Lung microvascular endothelial cell (primary cell): Measurements from ENCODE around the gene SPPL3. TPM values are rescaled to one million over a fixed set of nuclear protein-coding genes. Genes with fewer than 3 reads are reported as not detected.
"Not testable (repeated sequence)": the region's sequence is repeated elsewhere in the genome, so short reads cannot be mapped to it uniquely, and the experiment has no call there.

Source experiments
- DNase-seq, 2 donors: peaks; one replicate each; pipeline versions ENCODE4 v3.0.0 to v3.0.0-alpha.2; 2010; ENCODE audit warnings: low read depth in 2 of 2
- total RNA-seq: library from RNA; depleted of rRNA; stranded (reverse); fragments of >200 nt; gene quantifications from 2 replicates; pipeline ENCODE4 v1.2.1, GENCODE V29; 2014

Gene SPPL3
- total RNA-seq, 1 donor from 2014 or later: 6.0 TPM

GRCh38 chr12:120751389-120751788 lies 152.8 kb downstream of the SPPL3 start:
- no peak for DNase-seq

GRCh38 chr12:120750806-120751205 lies 153.4 kb downstream of the SPPL3 start:
- DNase-seq: no peak

- DNase-seq: no peak
Observed at GRCh38 chr12:120749256-120749655, 154.9 kb downstream of the SPPL3 start.

- peak in 1 of 2 donors; percentile 33 for DNase-seq
Observed at GRCh38 chr12:120748242-120748641, 155.9 kb downstream of the SPPL3 start.

GRCh38 chr12:120744922-120745493 lies 159.2 kb downstream of the SPPL3 start:
- no peak for DNase-seq

GRCh38 chr12:120741476-120742421 lies 162.4 kb downstream of the SPPL3 start:
- DNase-seq: peak in 1 of 2 donors; percentile 55

GRCh38 chr12:120740871-120741270 lies 163.3 kb downstream of the SPPL3 start:
- no peak for DNase-seq

GRCh38 chr12:120739821-120740613 lies 164.1 kb downstream of the SPPL3 start:
- DNase-seq: no peak

GRCh38 chr12:120739031-120739762 lies 165.0 kb downstream of the SPPL3 start:
- DNase-seq: no peak

- DNase-seq: no peak
Observed at GRCh38 chr12:120738252-120739030, 165.7 kb downstream of the SPPL3 start.

GRCh38 chr12:120737557-120738251 lies 166.5 kb downstream of the SPPL3 start:
- DNase-seq: no peak

- DNase-seq: no peak
Observed at GRCh38 chr12:120736404-120737331, 167.5 kb downstream of the SPPL3 start.

- DNase-seq: no peak
Observed at GRCh38 chr12:120735181-120735580, 169.0 kb downstream of the SPPL3 start.

GRCh38 chr12:120734210-120734609 lies 169.9 kb downstream of the SPPL3 start:
- no peak for DNase-seq

- no peak for DNase-seq
Observed at GRCh38 chr12:120733574-120733973, 170.6 kb downstream of the SPPL3 start.

- DNase-seq: not testable (repeated sequence)
Observed at GRCh38 chr12:120732198-120732597, 172.0 kb downstream of the SPPL3 start.

- DNase-seq: no peak
Observed at GRCh38 chr12:120726961-120727360, 177.2 kb downstream of the SPPL3 start.

GRCh38 chr12:120726510-120726793 lies 177.7 kb downstream of the SPPL3 start:
- DNase-seq: no peak
